WTC11 (cell line): ENCODE data around the gene GAS2L3. TPM values are rescaled to one million over a fixed set of nuclear protein-coding genes. Genes with fewer than 3 reads are reported as not detected.

Experiments used
- GABPB1 ChIP-seq: sonication (generic); formaldehyde crosslinking; IDR thresholded peaks from 2 replicates; pipeline ENCODE4 v1.8.1; 2023; ENCODE audit warnings: mild to moderate bottlenecking, missing genetic modification reagents
- GRHL2 ChIP-seq: fragments of 250-450 bp; sonication (Bioruptor Pico); IDR thresholded peaks from 2 replicates; pipeline ENCODE4 v1.8.0; 2022; ENCODE audit warnings: mild to moderate bottlenecking, moderate library complexity; ENCODE audit not compliant: insufficient replicate concordance, severe bottlenecking
- IRF2 ChIP-seq: sonication (generic); formaldehyde crosslinking; IDR thresholded peaks from 2 replicates; pipeline ENCODE4 v1.8.0; 2022; ENCODE audit warnings: low read depth, missing genetic modification reagents, borderline replicate concordance
- JAZF1 ChIP-seq: fragments of 250-450 bp; sonication (Bioruptor Pico); IDR thresholded peaks from 2 replicates; pipeline ENCODE4 v1.9.0; 2021; ENCODE audit warnings: moderate library complexity, mild to moderate bottlenecking, inconsistent platforms
- SMAD4 ChIP-seq: sonication (generic); formaldehyde crosslinking; IDR thresholded peaks from 2 replicates; pipeline ENCODE4 v1.8.0; 2022; ENCODE audit warnings: mild to moderate bottlenecking, missing genetic modification reagents
- TEAD4 ChIP-seq: sonication (generic); formaldehyde crosslinking; IDR thresholded peaks from 2 replicates; pipeline ENCODE4 v1.8.0; 2022; ENCODE audit warnings: mild to moderate bottlenecking, missing genetic modification reagents
- TP53 ChIP-seq: sonication (generic); formaldehyde crosslinking; IDR thresholded peaks from 2 replicates; pipeline ENCODE4 v1.8.1; 2023; ENCODE audit warnings: mild to moderate bottlenecking, missing genetic modification reagents
- ZNF263 ChIP-seq: sonication (generic); formaldehyde crosslinking; IDR thresholded peaks from 2 replicates; pipeline ENCODE4 v1.8.1; 2022; ENCODE audit warnings: low read depth, mild to moderate bottlenecking, moderate library complexity, missing genetic modification reagents
- total RNA-seq: library from RNA; stranded (reverse); gene quantifications from 3 replicates; pipeline ENCODE4 v1.2.3, GENCODE V29; 2021
- TF ChIP-seq, protein P1 (sequence below): fragments of 250-450 bp; sonication (Bioruptor Pico); conservative IDR thresholded peaks from 2 replicates; pipeline ENCODE4 v1.9.0; 2021; ENCODE audit warnings: mild to moderate bottlenecking
- TF ChIP-seq, protein P2 (sequence below): sonication (generic); formaldehyde crosslinking; conservative IDR thresholded peaks from 2 replicates; pipeline ENCODE4 v1.8.1; 2023; ENCODE audit warnings: mild to moderate bottlenecking, low read depth, missing genetic modification reagents, moderate library complexity
- TF ChIP-seq, protein P3 (sequence below): sonication (generic); formaldehyde crosslinking; IDR thresholded peaks from 2 replicates; pipeline ENCODE4 v1.8.1; 2023; ENCODE audit warnings: mild to moderate bottlenecking, missing genetic modification reagents, borderline replicate concordance
- TF ChIP-seq, protein P4 (sequence below): sonication (generic); formaldehyde crosslinking; IDR thresholded peaks from 2 replicates; pipeline ENCODE4 v1.8.1; 2023; ENCODE audit warnings: mild to moderate bottlenecking, moderate library complexity, missing genetic modification reagents
- TF ChIP-seq, protein P5 (sequence below): fragments of 200-600 bp; IDR thresholded peaks from 2 replicates; pipeline ENCODE4 v1.8.0; 2022; ENCODE audit warnings: antibody characterized with exemption

GAS2L3 gene
- total RNA-seq, 1 experiment from 2014 or later = 14.8 TPM

DNA sequence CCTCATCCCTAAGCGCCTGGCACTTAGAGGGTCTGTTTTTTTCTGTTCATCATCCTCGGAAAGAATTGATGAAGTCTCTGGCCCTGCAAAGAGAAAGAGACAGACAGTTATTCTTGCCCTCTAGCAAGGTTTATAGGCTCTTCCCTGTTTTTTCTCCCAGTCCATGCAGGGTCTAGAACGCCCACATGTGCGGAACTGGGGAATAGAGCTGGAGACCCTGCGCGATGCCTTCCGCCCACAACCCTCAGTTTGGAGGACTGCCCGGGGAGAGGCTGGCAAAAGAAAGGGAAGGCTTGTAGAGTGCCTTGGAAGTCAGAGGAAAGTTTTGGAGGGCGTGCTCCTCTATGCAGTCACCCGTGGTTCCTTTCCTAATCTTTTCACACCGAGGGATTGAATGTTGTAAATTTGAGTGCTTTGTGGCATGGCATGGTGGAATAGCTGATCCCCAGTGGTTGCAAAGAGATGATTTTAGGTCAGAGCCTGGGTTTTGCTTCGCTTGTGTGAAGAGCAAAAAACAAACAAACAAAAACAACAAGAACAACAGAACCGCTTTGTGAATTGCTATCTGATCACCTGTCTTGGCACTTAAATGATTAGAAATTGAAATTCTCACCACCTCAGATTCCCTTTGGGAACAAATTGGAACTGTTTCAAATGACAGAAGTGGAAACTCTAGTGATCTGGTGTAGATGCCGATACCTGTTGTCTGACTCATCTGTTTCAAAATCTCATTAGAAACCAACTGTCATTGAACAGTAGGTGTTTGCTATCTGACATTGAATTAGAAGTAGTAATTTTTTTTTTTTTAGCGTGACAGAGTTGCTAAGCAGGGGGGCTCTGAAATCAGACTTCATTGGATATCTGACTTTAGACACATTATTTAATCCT is 947 bp downstream of the GAS2L3 start (continued):
- TF ChIP-seq, protein P1, sequence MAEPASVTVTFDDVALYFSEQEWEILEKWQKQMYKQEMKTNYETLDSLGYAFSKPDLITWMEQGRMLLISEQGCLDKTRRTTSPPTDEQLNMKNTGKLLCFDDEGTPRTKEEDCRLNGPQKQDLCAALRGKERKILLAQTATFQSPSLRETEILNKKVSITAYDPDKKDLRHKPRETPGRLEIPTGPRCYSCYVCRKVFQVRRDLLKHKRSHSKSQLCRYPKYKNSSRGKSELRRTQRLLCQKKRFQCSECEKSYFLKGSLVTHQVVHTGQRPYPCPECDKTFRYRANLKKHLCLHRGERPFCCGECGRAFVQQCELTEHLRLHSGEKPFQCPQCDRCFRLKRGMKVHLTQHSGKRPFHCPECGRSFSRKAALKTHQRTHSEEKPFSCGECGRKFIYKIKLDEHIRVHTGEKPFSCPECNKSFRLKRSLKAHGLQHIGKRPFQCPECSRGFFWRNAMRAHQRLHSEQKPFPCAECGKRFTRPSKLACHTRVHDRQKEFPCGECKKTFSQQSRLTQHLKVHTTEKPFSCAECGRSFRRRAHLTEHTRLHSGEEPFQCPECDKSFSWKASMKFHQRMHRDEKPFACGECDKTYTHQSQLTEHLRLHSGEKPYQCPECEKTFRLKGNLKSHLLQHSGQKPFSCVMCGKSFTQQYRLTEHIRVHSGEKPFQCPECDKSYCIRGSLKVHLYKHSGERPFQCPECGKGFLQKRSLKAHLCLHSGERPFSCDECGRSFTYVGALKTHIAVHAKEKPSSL = no peak
- TF ChIP-seq TP53 (CRISPR knock-in tag) (no peak), SMAD4 (CRISPR knock-in tag) (no peak), GABPB1 (CRISPR knock-in tag) (no peak), IRF2 (CRISPR knock-in tag) (no peak), ZNF263 (no peak), GRHL2 (CRISPR knock-in tag) (no peak), JAZF1 (CRISPR knock-in tag) (no peak), TEAD4 (no peak)
- TF ChIP-seq, protein P2, sequence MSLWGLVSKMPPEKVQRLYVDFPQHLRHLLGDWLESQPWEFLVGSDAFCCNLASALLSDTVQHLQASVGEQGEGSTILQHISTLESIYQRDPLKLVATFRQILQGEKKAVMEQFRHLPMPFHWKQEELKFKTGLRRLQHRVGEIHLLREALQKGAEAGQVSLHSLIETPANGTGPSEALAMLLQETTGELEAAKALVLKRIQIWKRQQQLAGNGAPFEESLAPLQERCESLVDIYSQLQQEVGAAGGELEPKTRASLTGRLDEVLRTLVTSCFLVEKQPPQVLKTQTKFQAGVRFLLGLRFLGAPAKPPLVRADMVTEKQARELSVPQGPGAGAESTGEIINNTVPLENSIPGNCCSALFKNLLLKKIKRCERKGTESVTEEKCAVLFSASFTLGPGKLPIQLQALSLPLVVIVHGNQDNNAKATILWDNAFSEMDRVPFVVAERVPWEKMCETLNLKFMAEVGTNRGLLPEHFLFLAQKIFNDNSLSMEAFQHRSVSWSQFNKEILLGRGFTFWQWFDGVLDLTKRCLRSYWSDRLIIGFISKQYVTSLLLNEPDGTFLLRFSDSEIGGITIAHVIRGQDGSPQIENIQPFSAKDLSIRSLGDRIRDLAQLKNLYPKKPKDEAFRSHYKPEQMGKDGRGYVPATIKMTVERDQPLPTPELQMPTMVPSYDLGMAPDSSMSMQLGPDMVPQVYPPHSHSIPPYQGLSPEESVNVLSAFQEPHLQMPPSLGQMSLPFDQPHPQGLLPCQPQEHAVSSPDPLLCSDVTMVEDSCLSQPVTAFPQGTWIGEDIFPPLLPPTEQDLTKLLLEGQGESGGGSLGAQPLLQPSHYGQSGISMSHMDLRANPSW = no peak
- TF ChIP-seq, protein P3, sequence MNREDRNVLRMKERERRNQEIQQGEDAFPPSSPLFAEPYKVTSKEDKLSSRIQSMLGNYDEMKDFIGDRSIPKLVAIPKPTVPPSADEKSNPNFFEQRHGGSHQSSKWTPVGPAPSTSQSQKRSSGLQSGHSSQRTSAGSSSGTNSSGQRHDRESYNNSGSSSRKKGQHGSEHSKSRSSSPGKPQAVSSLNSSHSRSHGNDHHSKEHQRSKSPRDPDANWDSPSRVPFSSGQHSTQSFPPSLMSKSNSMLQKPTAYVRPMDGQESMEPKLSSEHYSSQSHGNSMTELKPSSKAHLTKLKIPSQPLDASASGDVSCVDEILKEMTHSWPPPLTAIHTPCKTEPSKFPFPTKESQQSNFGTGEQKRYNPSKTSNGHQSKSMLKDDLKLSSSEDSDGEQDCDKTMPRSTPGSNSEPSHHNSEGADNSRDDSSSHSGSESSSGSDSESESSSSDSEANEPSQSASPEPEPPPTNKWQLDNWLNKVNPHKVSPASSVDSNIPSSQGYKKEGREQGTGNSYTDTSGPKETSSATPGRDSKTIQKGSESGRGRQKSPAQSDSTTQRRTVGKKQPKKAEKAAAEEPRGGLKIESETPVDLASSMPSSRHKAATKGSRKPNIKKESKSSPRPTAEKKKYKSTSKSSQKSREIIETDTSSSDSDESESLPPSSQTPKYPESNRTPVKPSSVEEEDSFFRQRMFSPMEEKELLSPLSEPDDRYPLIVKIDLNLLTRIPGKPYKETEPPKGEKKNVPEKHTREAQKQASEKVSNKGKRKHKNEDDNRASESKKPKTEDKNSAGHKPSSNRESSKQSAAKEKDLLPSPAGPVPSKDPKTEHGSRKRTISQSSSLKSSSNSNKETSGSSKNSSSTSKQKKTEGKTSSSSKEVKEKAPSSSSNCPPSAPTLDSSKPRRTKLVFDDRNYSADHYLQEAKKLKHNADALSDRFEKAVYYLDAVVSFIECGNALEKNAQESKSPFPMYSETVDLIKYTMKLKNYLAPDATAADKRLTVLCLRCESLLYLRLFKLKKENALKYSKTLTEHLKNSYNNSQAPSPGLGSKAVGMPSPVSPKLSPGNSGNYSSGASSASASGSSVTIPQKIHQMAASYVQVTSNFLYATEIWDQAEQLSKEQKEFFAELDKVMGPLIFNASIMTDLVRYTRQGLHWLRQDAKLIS (CRISPR knock-in tag) = no peak
- TF ChIP-seq, protein P4, sequence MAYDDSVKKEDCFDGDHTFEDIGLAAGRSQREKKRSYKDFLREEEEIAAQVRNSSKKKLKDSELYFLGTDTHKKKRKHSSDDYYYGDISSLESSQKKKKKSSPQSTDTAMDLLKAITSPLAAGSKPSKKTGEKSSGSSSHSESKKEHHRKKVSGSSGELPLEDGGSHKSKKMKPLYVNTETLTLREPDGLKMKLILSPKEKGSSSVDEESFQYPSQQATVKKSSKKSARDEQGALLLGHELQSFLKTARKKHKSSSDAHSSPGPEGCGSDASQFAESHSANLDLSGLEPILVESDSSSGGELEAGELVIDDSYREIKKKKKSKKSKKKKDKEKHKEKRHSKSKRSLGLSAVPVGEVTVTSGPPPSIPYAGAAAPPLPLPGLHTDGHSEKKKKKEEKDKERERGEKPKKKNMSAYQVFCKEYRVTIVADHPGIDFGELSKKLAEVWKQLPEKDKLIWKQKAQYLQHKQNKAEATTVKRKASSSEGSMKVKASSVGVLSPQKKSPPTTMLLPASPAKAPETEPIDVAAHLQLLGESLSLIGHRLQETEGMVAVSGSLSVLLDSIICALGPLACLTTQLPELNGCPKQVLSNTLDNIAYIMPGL (CRISPR knock-in tag) = no peak
- TF ChIP-seq, protein P5, sequence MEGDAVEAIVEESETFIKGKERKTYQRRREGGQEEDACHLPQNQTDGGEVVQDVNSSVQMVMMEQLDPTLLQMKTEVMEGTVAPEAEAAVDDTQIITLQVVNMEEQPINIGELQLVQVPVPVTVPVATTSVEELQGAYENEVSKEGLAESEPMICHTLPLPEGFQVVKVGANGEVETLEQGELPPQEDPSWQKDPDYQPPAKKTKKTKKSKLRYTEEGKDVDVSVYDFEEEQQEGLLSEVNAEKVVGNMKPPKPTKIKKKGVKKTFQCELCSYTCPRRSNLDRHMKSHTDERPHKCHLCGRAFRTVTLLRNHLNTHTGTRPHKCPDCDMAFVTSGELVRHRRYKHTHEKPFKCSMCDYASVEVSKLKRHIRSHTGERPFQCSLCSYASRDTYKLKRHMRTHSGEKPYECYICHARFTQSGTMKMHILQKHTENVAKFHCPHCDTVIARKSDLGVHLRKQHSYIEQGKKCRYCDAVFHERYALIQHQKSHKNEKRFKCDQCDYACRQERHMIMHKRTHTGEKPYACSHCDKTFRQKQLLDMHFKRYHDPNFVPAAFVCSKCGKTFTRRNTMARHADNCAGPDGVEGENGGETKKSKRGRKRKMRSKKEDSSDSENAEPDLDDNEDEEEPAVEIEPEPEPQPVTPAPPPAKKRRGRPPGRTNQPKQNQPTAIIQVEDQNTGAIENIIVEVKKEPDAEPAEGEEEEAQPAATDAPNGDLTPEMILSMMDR = no peak
